T-helper 17 cell (primary cell): ENCODE measurements around the gene NFKB1. TPM values are rescaled to one million over a fixed set of nuclear protein-coding genes. Genes with fewer than 3 reads are reported as not detected.

Experiments used
- ATAC-seq: fragments of 150-1000 bp; cut with Tn5 transposase; 2 replicates; pipeline ENCODE4 v1.10.0; 2021; ENCODE audit warnings: mild to moderate bottlenecking, moderate library complexity
- DNase-seq, 3 donors: peaks; one replicate each; pipeline versions ENCODE4 v3.0.0 to v3.0.0-alpha.2; 2020 to 2021
- H3K9me3 ChIP-seq: one replicate; pipeline ENCODE4 v1.7.0; 2013; ENCODE audit warnings: low read length, mild to moderate bottlenecking; ENCODE audit not compliant: control insufficient read depth, poor library complexity, severe bottlenecking
- H3K27ac Mint-ChIP-seq: one replicate; pipeline ENCODE4 v1.8.0; 2022; ENCODE audit warnings: mild to moderate bottlenecking, moderate library complexity, mixed read lengths
- H3K27me3 Mint-ChIP-seq: one replicate; pipeline ENCODE4 v1.8.0; 2022; ENCODE audit warnings: mixed read lengths
- H3K36me3 Mint-ChIP-seq: one replicate; pipeline ENCODE4 v1.8.0; 2022; ENCODE audit warnings: low read depth, mixed read lengths
- H3K4me1 Mint-ChIP-seq: one replicate; pipeline ENCODE4 v1.8.0; 2022; ENCODE audit warnings: mild to moderate bottlenecking, mixed read lengths
- H3K4me3 Mint-ChIP-seq: one replicate; pipeline ENCODE4 v1.8.0; 2022; ENCODE audit warnings: mild to moderate bottlenecking, moderate library complexity, mixed read lengths
- total RNA-seq, 4 donors: library from RNA in 2 of 4; stranded (reverse) in 2 of 4; gene quantifications; one replicate each; pipeline ENCODE4 v1.2.3 and lab custom pipeline; 2022 to 2026

Gene NFKB1
- total RNA-seq, 2 donors from 2014 or later, result 251 to 277 TPM

- Mint-ChIP-seq H3K36me3 (peaks cover 6% of the 10 kb centered on the region), H3K27me3 (no peaks in the 10 kb centered on the region), H3K4me3 (peak overlapping the region; percentile 19), H3K4me1 (peaks cover 55% of the 10 kb centered on the region), H3K27ac (peak overlapping the region; percentile 89)
- no peaks in the 10 kb centered on the region for H3K9me3 ChIP-seq
- DNase-seq (no peak), ATAC-seq (no peak)
These were observed 24.3 kb downstream of the NFKB1 start for GRCh38 chr4:102525504-102525903.

GRCh38 chr4:102526532-102526931 lies 25.4 kb downstream of the NFKB1 start:
- Mint-ChIP-seq H3K4me3 (no peak overlapping the region), H3K36me3 (peaks cover 7% of the 10 kb centered on the region), H3K27ac (peak overlapping the region; percentile 89), H3K27me3 (no peaks in the 10 kb centered on the region), H3K4me1 (peaks cover 55% of the 10 kb centered on the region)
- ATAC-seq (no peak), DNase-seq (no peak)
- no peaks in the 10 kb centered on the region for H3K9me3 ChIP-seq

- ATAC-seq, result peak; percentile 73
- Mint-ChIP-seq H3K27ac (peak overlapping the region; percentile 89), H3K4me3 (peak overlapping the region; percentile 85), H3K36me3 (peaks cover 7% of the 10 kb centered on the region), H3K27me3 (no peaks in the 10 kb centered on the region), H3K4me1 (peaks cover 45% of the 10 kb centered on the region)
- H3K9me3 ChIP-seq, result no peaks in the 10 kb centered on the region
- DNase-seq, result no peak
These were observed 26.6 kb downstream of the NFKB1 start for GRCh38 chr4:102527695-102528283.

GRCh38 chr4:102529977-102530376 lies 28.8 kb downstream of the NFKB1 start:
- H3K4me1 Mint-ChIP-seq, result peaks cover 51% of the 10 kb centered on the region
- DNase-seq (no peak), ATAC-seq (no peak)
- H3K27me3 Mint-ChIP-seq, result no peaks in the 10 kb centered on the region
- peak overlapping the region; percentile 77 for H3K27ac Mint-ChIP-seq
- peaks cover 7% of the 10 kb centered on the region for H3K36me3 Mint-ChIP-seq
- peak overlapping the region; percentile 19 for H3K4me3 Mint-ChIP-seq
- H3K9me3 ChIP-seq, result no peaks in the 10 kb centered on the region

GRCh38 chr4:102530986-102531385 lies 29.8 kb downstream of the NFKB1 start:
- ATAC-seq, result no peak
- no peaks in the 10 kb centered on the region for H3K9me3 ChIP-seq
- DNase-seq, result no peak
- peak overlapping the region; percentile 77 for H3K27ac Mint-ChIP-seq
- H3K4me1 Mint-ChIP-seq, result peaks cover 47% of the 10 kb centered on the region
- no peaks in the 10 kb centered on the region for H3K27me3 Mint-ChIP-seq
- peaks cover 5% of the 10 kb centered on the region for H3K36me3 Mint-ChIP-seq
- H3K4me3 Mint-ChIP-seq, result no peak overlapping the region

- H3K4me1 Mint-ChIP-seq, result peaks cover 45% of the 10 kb centered on the region
- peak overlapping the region; percentile 77 for H3K27ac Mint-ChIP-seq
- H3K9me3 ChIP-seq, result no peaks in the 10 kb centered on the region
- peaks cover 5% of the 10 kb centered on the region for H3K36me3 Mint-ChIP-seq
- no peaks in the 10 kb centered on the region for H3K27me3 Mint-ChIP-seq
- H3K4me3 Mint-ChIP-seq, result no peak overlapping the region
- DNase-seq (no peak), ATAC-seq (no peak)
These were observed 30.3 kb downstream of the NFKB1 start for GRCh38 chr4:102531462-102531861.

GRCh38 chr4:102533348-102533747 lies 32.2 kb downstream of the NFKB1 start:
- H3K36me3 Mint-ChIP-seq, result peaks cover 5% of the 10 kb centered on the region
- no peaks in the 10 kb centered on the region for H3K9me3 ChIP-seq
- DNase-seq (no peak), ATAC-seq (no peak)
- no peak overlapping the region for H3K27ac Mint-ChIP-seq
- peak overlapping the region; percentile 65 for H3K4me3 Mint-ChIP-seq
- H3K4me1 Mint-ChIP-seq, result peaks cover 34% of the 10 kb centered on the region
- no peaks in the 10 kb centered on the region for H3K27me3 Mint-ChIP-seq

GRCh38 chr4:102533904-102534303 lies 32.7 kb downstream of the NFKB1 start:
- H3K36me3 Mint-ChIP-seq, result peaks cover 3% of the 10 kb centered on the region

GRCh38 chr4:102534845-102535244 lies 33.7 kb downstream of the NFKB1 start:
- ATAC-seq (peak; percentile 18), DNase-seq (no peak)
- H3K9me3 ChIP-seq, result no peaks in the 10 kb centered on the region
- H3K27me3 Mint-ChIP-seq, result no peaks in the 10 kb centered on the region
- H3K4me3 Mint-ChIP-seq, result peak overlapping the region; percentile 19
- peak overlapping the region; percentile 74 for H3K27ac Mint-ChIP-seq
- peaks cover 34% of the 10 kb centered on the region for H3K4me1 Mint-ChIP-seq
- H3K36me3 Mint-ChIP-seq, result peaks cover 6% of the 10 kb centered on the region

More at GRCh38 chr4:102533904-102534303, 32.7 kb downstream of the NFKB1 start:
- ATAC-seq, result peak; percentile 13
- no peak for DNase-seq
- H3K27ac Mint-ChIP-seq, result peak overlapping the region; percentile 74
- peak overlapping the region; percentile 19 for H3K4me3 Mint-ChIP-seq
- no peaks in the 10 kb centered on the region for H3K9me3 ChIP-seq
- H3K27me3 Mint-ChIP-seq, result no peaks in the 10 kb centered on the region
- peaks cover 30% of the 10 kb centered on the region for H3K4me1 Mint-ChIP-seq

- H3K27me3 Mint-ChIP-seq, result no peaks in the 10 kb centered on the region
- H3K4me3 Mint-ChIP-seq, result no peak overlapping the region
- peaks cover 4% of the 10 kb centered on the region for H3K36me3 Mint-ChIP-seq
- DNase-seq (no peak), ATAC-seq (peak; percentile 69)
- H3K27ac Mint-ChIP-seq, result peak overlapping the region; percentile 74
- H3K4me1 Mint-ChIP-seq, result peaks cover 30% of the 10 kb centered on the region
- H3K9me3 ChIP-seq, result no peaks in the 10 kb centered on the region
These were observed 34.4 kb downstream of the NFKB1 start for GRCh38 chr4:102535398-102536082.

GRCh38 chr4:102536768-102537167 lies 35.6 kb downstream of the NFKB1 start:
- peaks cover 40% of the 10 kb centered on the region for H3K4me1 Mint-ChIP-seq
- no peak overlapping the region for H3K4me3 Mint-ChIP-seq
- H3K27ac Mint-ChIP-seq, result peak overlapping the region; percentile 74
- no peaks in the 10 kb centered on the region for H3K27me3 Mint-ChIP-seq
- no peak for ATAC-seq
- no peak for DNase-seq
- no peaks in the 10 kb centered on the region for H3K9me3 ChIP-seq
- H3K36me3 Mint-ChIP-seq, result peaks cover 4% of the 10 kb centered on the region

GRCh38 chr4:102537269-102537668 lies 36.1 kb downstream of the NFKB1 start:
- peaks cover 40% of the 10 kb centered on the region for H3K4me1 Mint-ChIP-seq
- no peak overlapping the region for H3K4me3 Mint-ChIP-seq
- no peaks in the 10 kb centered on the region for H3K9me3 ChIP-seq
- H3K27me3 Mint-ChIP-seq, result no peaks in the 10 kb centered on the region
- peaks cover 4% of the 10 kb centered on the region for H3K36me3 Mint-ChIP-seq
- H3K27ac Mint-ChIP-seq, result no peak overlapping the region
- no peak for DNase-seq
- no peak for ATAC-seq

GRCh38 chr4:102541697-102542096 lies 40.5 kb downstream of the NFKB1 start:
- peak overlapping the region; percentile 33 for H3K4me3 Mint-ChIP-seq
- no peaks in the 10 kb centered on the region for H3K9me3 ChIP-seq
- DNase-seq (no peak), ATAC-seq (peak; percentile 29)
- peaks cover 41% of the 10 kb centered on the region for H3K4me1 Mint-ChIP-seq
- H3K36me3 Mint-ChIP-seq, result peaks cover 7% of the 10 kb centered on the region
- peak overlapping the region; percentile 67 for H3K27ac Mint-ChIP-seq
- no peaks in the 10 kb centered on the region for H3K27me3 Mint-ChIP-seq
